BJ (cell line): ENCODE measurements around the gene POLH. TPM values are rescaled to one million over a fixed set of nuclear protein-coding genes. Genes with fewer than 3 reads are reported as not detected.
A peak's percentile ranks its signal among the peaks of the same experiment; 100 is the strongest.

Experiments used
- CTCF ChIA-PET: fragments of 350-600 bp; formaldehyde crosslinking; extraction: SDS; loops from one replicate; lab custom pipeline; 2021; ENCODE audit warnings: antibody characterized with exemption, inconsistent platforms; lab: Yijun Ruan, JAX
- POLR2A ChIA-PET: fragments of 300-600 bp; sonication (Branson Sonifier 250); formaldehyde crosslinking; extraction: SDS; loops from one replicate; lab custom pipeline; 2021; ENCODE audit warnings: antibody characterized with exemption; lab: Charles Lee
- DNase-seq: peaks from one replicate; pipeline ENCODE4 v3.0.0-alpha.2; 2011; ENCODE audit warnings: low read depth
- H3K27me3 ChIP-seq: 2 replicates; pipeline ENCODE4 v1.6.0; 2011; ENCODE audit warnings: low read length; ENCODE audit not compliant: control insufficient read depth, insufficient read depth
- H3K36me3 ChIP-seq: 2 replicates; pipeline ENCODE4 v1.5.1; 2011; ENCODE audit warnings: low read length; ENCODE audit not compliant: control insufficient read depth, insufficient read depth
- H3K4me3 ChIP-seq: 2 replicates; pipeline ENCODE4 v1.5.1; 2011; ENCODE audit warnings: low read depth, mild to moderate bottlenecking, control low read depth, low read length
- polyA plus RNA-seq: library from polyadenylated mRNA; depleted of rRNA; stranded (reverse); fragments of >200 nt; gene quantifications from 2 replicates; pipeline ENCODE4 v1.2.3, GENCODE V29; 2011
- TF ChIP-seq, protein P1 (sequence below): IDR thresholded peaks from 2 replicates; pipeline ENCODE4 v1.5.1; 2011; ENCODE audit warnings: low read depth, mild to moderate bottlenecking, control low read depth, inconsistent platforms, low read length, moderate library complexity; ENCODE audit not compliant: insufficient read depth

Gene POLH
- polyA plus RNA-seq, 1 experiment: 19.6 TPM

DNA sequence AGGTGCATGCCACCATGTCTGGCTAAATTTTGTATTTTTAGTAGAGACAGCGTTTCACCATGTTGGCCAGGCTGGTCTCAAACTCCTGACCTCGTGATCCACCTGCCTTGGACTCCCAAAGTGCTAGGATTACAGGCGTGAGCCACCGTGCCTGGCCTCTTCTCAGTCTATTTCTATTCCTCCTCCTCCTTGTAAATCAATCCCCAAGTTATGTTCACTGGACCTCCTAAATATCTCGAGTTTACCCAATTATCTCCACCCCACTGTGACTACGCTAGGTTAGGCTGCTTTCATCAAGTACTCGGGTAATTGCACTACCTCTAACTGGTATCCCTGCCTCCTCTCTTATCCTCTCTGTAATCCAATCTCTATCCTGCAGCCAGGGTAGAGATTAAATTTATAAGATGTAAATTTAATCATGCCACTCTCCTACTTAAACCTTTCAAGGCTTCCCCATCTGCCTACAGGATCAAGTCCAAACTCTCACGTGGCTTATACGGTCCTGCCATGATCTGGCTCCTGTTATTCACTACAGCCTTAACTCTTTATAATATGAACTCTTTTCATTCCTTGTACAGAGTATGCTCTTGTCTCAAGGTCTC, 58.8 kb downstream of the POLH start:
- ChIA-PET POLR2A (no interaction called here), CTCF (interaction anchor here (1.2 to 1.4 kb wide), 2 partner anchors 27 to 444 kb away, joined by 3 to 4 read pairs; no protein-coding TSS in a partner anchor)
- no peak for DNase-seq
- H3K36me3 ChIP-seq: peaks cover under 1% of the 10 kb centered on the region
- TF ChIP-seq, protein P1, sequence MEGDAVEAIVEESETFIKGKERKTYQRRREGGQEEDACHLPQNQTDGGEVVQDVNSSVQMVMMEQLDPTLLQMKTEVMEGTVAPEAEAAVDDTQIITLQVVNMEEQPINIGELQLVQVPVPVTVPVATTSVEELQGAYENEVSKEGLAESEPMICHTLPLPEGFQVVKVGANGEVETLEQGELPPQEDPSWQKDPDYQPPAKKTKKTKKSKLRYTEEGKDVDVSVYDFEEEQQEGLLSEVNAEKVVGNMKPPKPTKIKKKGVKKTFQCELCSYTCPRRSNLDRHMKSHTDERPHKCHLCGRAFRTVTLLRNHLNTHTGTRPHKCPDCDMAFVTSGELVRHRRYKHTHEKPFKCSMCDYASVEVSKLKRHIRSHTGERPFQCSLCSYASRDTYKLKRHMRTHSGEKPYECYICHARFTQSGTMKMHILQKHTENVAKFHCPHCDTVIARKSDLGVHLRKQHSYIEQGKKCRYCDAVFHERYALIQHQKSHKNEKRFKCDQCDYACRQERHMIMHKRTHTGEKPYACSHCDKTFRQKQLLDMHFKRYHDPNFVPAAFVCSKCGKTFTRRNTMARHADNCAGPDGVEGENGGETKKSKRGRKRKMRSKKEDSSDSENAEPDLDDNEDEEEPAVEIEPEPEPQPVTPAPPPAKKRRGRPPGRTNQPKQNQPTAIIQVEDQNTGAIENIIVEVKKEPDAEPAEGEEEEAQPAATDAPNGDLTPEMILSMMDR: no peak
- H3K4me3 ChIP-seq: no peak overlapping the region
- H3K27me3 ChIP-seq: no peaks in the 10 kb centered on the region

- Histone ChIP-seq H3K27me3 (no peaks in the 10 kb centered on the region), H3K36me3 (peaks cover 6% of the 10 kb centered on the region), H3K4me3 (peak within 1 kb of the TSS; percentile 64)
- POLR2A ChIA-PET: interaction anchor here (0.6 kb wide), 2 partner anchors 10 to 134 kb away, joined by 4 read pairs; partner anchors contain the start of gene VEGFA
- CTCF ChIA-PET: interaction anchor here (1.2 to 1.4 kb wide), 2 partner anchors 28 to 443 kb away, joined by 3 to 4 read pairs; no protein-coding TSS in a partner anchor
- no peak for DNase-seq
- TF ChIP-seq, protein P1: no peak
These were observed 59.7 kb downstream of the POLH start, which contains the start of gene MAD2L1BP for GRCh38 chr6:43635387-43636307. MAD2L1BP (plus strand) TSS chr6:43635840; CDS start chr6:43635876, 36 bp downstream.

DNA sequence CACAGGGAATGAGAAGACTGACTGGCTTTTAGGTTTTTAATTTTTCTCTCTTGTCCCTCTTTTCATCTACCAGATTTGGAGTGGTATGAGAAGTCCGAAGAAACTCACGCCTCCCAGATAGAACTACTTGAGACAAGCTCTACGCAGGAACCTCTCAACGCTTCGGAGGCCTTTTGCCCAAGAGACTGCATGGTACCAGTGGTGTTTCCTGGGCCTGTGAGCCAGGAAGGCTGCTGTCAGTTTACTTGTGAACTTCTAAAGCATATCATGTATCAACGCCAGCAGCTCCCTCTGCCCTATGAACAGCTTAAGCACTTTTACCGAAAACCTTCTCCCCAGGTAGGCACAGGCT, 60.3 kb downstream of the POLH start:
- POLR2A ChIA-PET: interaction anchor here (0.6 kb wide), 2 partner anchors 9 to 134 kb away, joined by 4 read pairs; partner anchors contain the start of gene VEGFA
- DNase-seq: no peak
- CTCF ChIA-PET: interaction anchor here (1.2 to 1.4 kb wide), 2 partner anchors 28 to 442 kb away, joined by 3 to 4 read pairs; no protein-coding TSS in a partner anchor
- H3K4me3 ChIP-seq: peak overlapping the region; percentile 64
- H3K27me3 ChIP-seq: no peaks in the 10 kb centered on the region
- H3K36me3 ChIP-seq: peaks cover 6% of the 10 kb centered on the region
- TF ChIP-seq, protein P1: no peak

- ChIA-PET CTCF (no interaction called here), POLR2A (no interaction called here)
- Histone ChIP-seq H3K4me3 (no peak overlapping the region), H3K36me3 (peaks cover 6% of the 10 kb centered on the region), H3K27me3 (no peaks in the 10 kb centered on the region)
- TF ChIP-seq, protein P1: no peak
- no peak for DNase-seq
These were observed 64.2 kb downstream of the POLH start for GRCh38 chr6:43639984-43640800.
